ENCODE data around the gene CAB39.

The CAB39 gene

DNA sequence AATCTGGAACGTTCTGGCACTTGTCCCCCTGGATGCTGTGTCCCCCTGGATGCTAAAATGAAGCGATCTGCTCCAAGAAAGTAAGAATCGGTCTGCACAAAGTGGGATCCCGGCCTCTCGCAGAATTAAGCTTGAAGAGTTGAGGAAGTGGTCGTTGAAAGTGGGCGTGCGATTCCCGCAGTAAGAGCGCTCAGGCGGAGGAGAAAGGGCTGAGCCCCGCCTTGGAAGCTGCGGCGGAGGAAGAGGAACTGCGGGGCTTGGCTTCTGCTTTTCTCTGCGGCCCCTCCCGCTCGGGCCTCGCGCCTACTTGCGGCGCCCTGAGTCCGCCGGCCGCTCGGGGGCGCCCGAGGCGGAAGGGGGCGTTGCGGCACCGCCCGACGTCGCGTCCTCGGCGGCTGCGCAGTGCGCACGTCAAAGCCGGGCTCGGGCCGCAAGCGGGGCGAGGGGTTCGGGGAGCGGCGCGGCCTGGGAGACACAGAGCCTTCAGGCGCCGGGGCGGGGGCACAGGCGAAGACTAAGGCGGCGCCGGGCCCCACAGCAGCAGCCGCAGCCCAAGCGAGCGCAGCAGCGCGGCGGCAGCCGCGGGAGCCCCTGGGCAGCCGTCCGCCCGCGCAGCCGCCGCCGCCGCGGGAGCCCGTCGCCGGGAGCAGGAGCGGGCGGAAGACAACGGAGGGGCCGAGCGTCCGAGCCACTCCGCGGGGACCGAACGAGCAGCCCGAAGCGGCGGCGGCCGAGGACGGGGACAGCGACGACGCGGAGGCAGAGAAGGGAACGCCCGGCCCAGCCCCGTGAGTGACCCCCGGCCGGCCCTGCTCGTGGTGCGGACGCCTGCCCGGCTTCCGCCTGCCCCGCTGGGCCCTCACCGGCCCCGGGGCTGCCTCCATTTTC lies at the start of gene CAB39:
TSS of gene CAB39 (plus strand) at position 400 of the 888 bp plus-strand sequence. CDS start 47,160 bp downstream, outside the sequence.
- DNase-seq = peak in 55 of 56 donors; percentile 48 to 93 (median 81)

DNA sequence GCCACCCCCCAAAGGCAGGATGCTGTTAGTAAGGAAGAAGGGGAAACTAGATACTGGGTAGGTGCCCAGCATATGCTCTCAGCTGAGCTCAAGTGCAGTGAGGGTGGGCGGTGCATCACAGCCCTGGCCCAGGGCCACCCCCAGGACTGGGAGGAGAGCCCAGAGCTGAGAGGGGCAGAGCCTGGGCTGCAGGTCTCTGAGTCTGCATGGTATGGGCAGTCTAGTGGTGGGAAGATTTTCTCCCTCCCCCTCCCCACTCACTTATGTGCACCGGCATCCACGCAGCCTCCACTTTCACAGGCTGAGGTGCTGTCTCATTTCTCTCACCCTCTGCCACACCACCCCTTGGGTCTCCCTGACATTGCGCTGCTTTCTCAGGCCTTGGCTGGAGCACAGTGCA lies 48.5 kb upstream of the CAB39 start:
- peak in 6 of 56 donors; percentile 4 to 26 (median 12) for DNase-seq

DNA sequence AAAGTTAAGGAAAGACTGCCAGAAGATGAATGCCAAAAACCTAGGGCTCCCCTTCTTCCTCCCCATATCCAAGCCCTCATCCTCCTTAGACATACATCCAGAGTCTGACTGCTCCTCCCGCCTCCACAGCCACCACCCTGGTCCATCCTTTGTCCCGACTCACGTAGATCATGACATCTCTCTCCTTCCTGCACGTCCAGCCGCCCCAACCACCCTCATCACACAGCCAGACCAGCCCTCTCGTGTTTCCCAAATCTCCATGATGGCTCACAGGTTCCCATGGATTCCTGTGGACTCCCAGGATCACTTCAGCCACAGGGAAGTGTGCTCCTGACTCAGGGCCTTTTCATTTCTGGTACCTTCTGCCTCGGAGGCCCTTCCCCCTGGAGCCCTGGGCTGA lies 47.8 kb upstream of the CAB39 start:
- DNase-seq = no peak

GRCh38 chr2:230665263-230665691 lies 47.4 kb upstream of the CAB39 start:
- DNase-seq = no peak

DNA sequence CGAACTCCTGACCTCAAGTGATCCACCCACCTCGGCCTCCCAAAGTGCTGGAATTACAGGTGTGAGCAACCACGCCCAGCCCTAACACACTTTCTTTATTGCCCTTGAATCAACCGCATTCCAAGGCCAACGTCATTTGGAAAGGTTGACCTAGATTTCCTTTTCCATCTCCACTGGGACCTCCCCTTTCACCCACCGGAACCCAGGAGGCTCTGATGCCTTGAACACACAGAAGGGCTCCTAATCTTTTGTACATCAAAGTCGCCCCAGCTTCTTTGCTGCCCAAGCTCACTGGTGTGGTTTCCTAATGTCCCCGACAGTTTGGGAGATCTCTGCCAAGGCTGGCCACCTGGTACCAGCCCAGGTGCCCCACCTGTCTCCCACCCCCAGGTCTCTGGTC lies 46.2 kb upstream of the CAB39 start:
- no peak for DNase-seq

- DNase-seq = peak in 3 of 56 donors; percentile 6 to 8 (median 7)
These were observed 45.5 kb upstream of the CAB39 start for GRCh38 chr2:230666885-230667712.

DNA sequence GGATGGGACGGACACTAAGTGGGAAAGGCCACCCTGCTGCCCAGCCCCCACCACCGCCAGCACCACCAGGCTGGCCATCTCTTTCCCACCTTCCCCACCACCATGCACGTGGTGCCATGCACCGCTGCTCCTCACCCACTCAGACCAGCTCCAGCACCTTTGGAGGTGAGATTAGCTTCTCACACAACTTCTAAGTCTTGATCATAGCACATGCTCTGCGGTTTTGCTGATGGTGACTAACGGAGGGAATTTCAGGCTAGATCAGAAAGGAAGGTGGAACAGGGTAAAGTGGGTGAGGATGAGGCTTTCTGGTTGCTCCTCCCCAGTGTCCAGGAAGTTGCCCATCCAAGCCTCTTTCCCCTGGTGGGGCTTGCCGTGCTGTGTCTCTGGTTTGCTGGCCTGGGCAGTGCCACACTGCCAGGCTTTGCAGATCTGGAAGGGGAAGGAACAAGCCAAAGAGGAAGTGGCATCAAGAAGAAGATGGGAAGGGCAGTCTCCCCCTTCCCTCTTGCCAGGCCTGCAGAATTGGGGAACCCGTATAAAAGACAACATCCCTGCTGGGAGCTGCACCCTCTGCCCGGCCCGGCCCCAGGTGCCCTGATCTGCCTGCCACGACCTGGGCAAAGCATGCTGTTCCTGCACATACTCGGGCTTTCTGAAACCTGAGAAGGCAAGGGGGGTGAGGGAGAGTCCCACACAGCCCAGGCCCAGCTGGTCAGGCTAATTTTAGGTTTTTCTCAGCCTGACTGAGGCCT lies 44.3 kb upstream of the CAB39 start:
- peak in 7 of 56 donors; percentile 9 to 27 (median 13) for DNase-seq

GRCh38 chr2:230668939-230669303 lies 43.7 kb upstream of the CAB39 start:
- DNase-seq = no peak

GRCh38 chr2:230669386-230669950 lies 43.2 kb upstream of the CAB39 start:
- DNase-seq = no peak

DNA sequence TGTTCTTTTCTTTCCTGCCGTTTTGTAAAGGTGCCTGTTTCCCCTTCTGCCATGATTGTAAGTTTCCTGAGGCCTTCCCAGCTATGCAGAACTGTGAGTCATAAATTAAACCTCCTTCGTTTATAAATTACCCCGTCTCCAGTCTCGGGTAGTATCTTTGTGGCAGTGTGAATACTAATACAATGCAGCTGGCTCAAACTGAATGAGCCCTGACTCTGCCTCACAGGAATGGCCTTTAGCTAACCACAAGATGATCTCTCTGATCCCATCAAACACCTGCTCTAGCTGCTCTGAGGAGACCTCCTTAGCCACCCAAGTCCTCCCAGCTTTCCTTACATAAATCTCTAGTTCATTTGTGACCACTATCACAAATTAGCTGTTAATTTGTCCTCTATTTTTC lies 41.5 kb upstream of the CAB39 start:
- no peak for DNase-seq

- no peak for DNase-seq
These were observed 39.8 kb upstream of the CAB39 start for GRCh38 chr2:230672836-230673235.

GRCh38 chr2:230674401-230674800 lies 38.2 kb upstream of the CAB39 start:
- no peak for DNase-seq

DNA sequence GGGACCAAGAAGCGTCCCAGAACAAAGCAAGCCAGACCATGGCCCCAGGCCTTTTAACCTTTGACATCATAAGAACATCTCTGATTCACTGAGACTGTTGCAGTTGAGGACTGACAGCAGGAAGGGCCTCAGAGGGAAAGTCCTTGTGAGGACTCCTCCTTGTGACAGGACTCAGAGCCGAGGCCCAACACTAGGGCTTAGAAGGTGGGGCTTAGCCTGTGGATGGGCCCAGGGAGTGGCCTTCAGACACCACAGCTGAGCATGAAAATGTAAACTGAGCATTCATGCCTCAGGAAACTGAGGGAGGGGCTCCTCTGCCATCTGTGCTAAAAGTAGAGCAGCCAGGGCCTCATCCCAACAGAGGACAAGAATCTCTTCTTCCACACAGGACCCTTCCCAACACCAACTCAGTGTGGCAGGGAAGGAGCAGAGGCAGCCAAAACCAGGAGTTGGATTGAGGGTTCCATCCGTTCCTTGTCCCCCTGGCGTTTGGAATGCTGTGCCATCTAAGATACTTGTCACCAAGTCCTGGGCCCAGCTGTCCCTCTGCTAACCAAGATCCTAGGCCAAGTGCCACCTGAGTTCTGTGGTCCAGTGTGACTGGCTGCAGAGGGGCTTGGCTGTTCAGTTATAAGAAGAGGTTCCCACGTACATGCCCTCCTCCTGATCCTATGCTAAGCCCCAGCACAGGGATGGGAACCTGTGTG lies 37.5 kb upstream of the CAB39 start:
- DNase-seq = no peak

DNA sequence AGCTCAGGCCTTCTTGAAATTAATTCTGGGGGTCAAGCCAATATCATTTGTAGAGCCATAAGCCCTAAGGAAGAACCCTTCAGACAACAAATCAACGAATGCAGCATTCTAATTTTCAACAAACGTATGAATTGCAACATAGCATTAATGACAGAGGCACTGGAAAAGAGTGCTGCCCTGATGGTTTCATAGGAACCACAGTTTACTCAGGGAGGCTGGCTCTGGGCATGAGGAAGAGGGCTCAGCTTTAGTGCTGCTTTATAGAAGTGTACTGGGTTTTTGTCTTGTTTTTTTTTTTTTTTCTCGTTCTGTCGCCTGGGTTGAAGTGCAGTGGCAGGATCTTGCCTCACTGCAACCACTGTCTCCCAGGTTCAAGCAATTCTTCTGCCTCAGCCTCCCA lies 36.1 kb upstream of the CAB39 start:
- no peak for DNase-seq

DNA sequence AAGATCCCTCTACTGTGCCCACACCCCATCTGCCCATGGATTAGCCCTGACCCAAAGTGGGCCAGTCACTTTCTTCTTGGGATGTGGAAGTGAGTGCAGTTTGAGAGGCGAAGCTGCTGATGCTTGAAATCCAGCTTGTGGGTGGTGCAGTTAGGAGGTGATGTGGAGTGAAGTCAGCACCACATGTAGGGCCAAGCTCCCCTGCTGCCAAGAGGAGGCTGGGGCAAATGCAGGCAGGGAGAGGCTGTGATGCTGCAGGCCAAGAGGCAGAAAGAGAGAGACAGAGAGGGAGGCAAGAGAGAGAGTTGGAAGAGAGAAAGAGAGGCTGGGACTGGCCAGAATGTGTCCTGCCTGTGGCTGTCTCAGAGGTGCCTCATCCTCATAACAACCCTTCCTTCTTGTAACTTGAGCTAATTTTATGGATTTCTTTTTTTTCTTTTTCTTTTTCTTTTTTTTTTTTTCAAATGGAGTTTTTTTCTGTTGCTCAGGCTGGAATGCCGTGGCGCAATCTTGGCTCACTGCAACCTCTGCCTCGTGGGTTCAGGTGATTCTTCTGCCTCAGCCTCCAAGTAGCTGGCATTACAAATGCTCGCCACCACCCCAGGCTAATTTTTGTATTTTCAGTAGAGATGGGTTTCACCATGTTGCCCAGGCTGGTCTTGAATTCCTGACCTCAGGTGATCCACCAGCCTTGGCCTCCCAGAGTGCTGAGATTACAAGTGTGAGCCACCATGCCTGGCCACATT lies 35.3 kb upstream of the CAB39 start:
- no peak for DNase-seq

- no peak for DNase-seq
These were observed 34.6 kb upstream of the CAB39 start for GRCh38 chr2:230678018-230678417.

- no peak for DNase-seq
These were observed 34.2 kb upstream of the CAB39 start for GRCh38 chr2:230678451-230678850.

GRCh38 chr2:230680463-230681170 lies 32.0 kb upstream of the CAB39 start:
- DNase-seq = no peak

- DNase-seq = no peak
These were observed 31.5 kb upstream of the CAB39 start for GRCh38 chr2:230681171-230681545.

All from nucleus accumbens (tissue), 56 donors.